Keratinocyte (primary cell): ENCODE results near the gene CDH12. TPM values are rescaled to one million over a fixed set of nuclear protein-coding genes. Genes with fewer than 3 reads are reported as not detected.

Source experiments
- DNase-seq: peaks from one replicate; pipeline ENCODE4 v3.0.0-alpha.2; 2011; ENCODE audit warnings: low read depth, missing footprints, low spot score
- FAIRE-seq: peaks from 2 replicates; lab custom pipeline; 2011; peaks lifted over from hg19 to GRCh38; lab: Jason Lieb, UNC
- H2AFZ ChIP-seq: 2 replicates; pipeline ENCODE4 v1.6.0; 2012; ENCODE audit warnings: low read length, control low read depth, inconsistent platforms; ENCODE audit not compliant: control insufficient read depth
- H3K27ac ChIP-seq: 2 replicates; pipeline ENCODE4 v1.5.1; 2011; ENCODE audit warnings: low read length; ENCODE audit not compliant: control insufficient read depth, insufficient read depth
- H3K27me3 ChIP-seq: 3 replicates; pipeline ENCODE4 v1.6.0; 2011; ENCODE audit warnings: low read length; ENCODE audit not compliant: control insufficient read depth, insufficient read depth; ENCODE audit errors: extremely low read depth
- H3K36me3 ChIP-seq, 2 experiments: 2 replicates in 1 of 2; 3 replicates in 1 of 2; pipeline ENCODE4 v1.5.1; 2011; ENCODE audit warnings: low read length in 2 of 2, mild to moderate bottlenecking in 1 of 2; ENCODE audit not compliant: control insufficient read depth in 2 of 2, insufficient read depth in 2 of 2; ENCODE audit errors: extremely low read depth in 1 of 2
- H3K4me1 ChIP-seq: 3 replicates; pipeline ENCODE4 v1.5.1; 2011; ENCODE audit warnings: low read length; ENCODE audit not compliant: control insufficient read depth, insufficient read depth; ENCODE audit errors: extremely low read depth
- H3K4me2 ChIP-seq: 3 replicates; pipeline ENCODE4 v1.6.0; 2011; ENCODE audit warnings: low read depth, low read length; ENCODE audit not compliant: control insufficient read depth, insufficient read depth; ENCODE audit errors: extremely low read depth
- H3K4me3 ChIP-seq, 3 experiments: fragments of 200-600 bp in 1 of 3; sonication (generic) in 1 of 3; 2 replicates in 2 of 3; 3 replicates in 1 of 3; pipeline ENCODE4 v1.5.1; 2011 to 2016; ENCODE audit warnings: low read length in 3 of 3, mild to moderate bottlenecking in 3 of 3, control low read depth in 2 of 3, inconsistent platforms in 1 of 3, low read depth in 1 of 3, mixed read lengths in 1 of 3, mixed run types in 1 of 3, moderate library complexity in 1 of 3; ENCODE audit not compliant: control insufficient read depth in 2 of 3, insufficient read depth in 2 of 3; ENCODE audit errors: extremely low read depth in 1 of 3
- H3K79me2 ChIP-seq: 2 replicates; pipeline ENCODE4 v1.6.0; 2012; ENCODE audit warnings: low read length; ENCODE audit not compliant: control insufficient read depth, insufficient read depth
- H3K9ac ChIP-seq: 3 replicates; pipeline ENCODE4 v1.6.0; 2011; ENCODE audit warnings: low read length; ENCODE audit not compliant: control insufficient read depth, insufficient read depth; ENCODE audit errors: extremely low read depth
- H3K9me1 ChIP-seq: 3 replicates; pipeline ENCODE4 v1.6.0; 2011; ENCODE audit warnings: low read length; ENCODE audit not compliant: control insufficient read depth, insufficient read depth; ENCODE audit errors: extremely low read depth
- H3K9me3 ChIP-seq: 2 replicates; pipeline ENCODE4 v1.5.1; 2012; ENCODE audit warnings: low read depth, low read length; ENCODE audit not compliant: control insufficient read depth
- H4K20me1 ChIP-seq: 3 replicates; pipeline ENCODE4 v1.6.0; 2011; ENCODE audit warnings: low read length; ENCODE audit not compliant: control insufficient read depth, insufficient read depth; ENCODE audit errors: extremely low read depth
- EZH2 ChIP-seq: IDR thresholded peaks from one replicate; pipeline ENCODE4 v1.6.1; 2012; ENCODE audit warnings: inconsistent platforms, mild to moderate bottlenecking, low read length, moderate library complexity
- dilution Hi-C: fragments of 300-500 bp; cut with MboI; formaldehyde crosslinking; loops from one replicate; pipeline ENCODE4 v1.7.0; 2020; ENCODE audit warnings: low sequenced_read_pairs; ENCODE audit not compliant: extremely low pct_ligation_motif_present
- polyA plus RNA-seq, 5 experiments: library from polyadenylated mRNA; depleted of rRNA in 3 of 5; stranded (reverse) in 3 of 5; stranded (forward) in 1 of 5; unstranded in 1 of 5; fragments of >200 nt; gene quantifications; 1 replicate in 1 of 5; 2 replicates in 3 of 5; 3 replicates in 1 of 5; pipeline versions ENCODE4 v1.2.1 to v1.2.3, GENCODE V29; 2011 to 2012; ENCODE audit warnings: missing spikeins in 2 of 5, low read depth in 1 of 5, low replicate concordance in 1 of 5
- TF ChIP-seq, protein P1 (sequence below), 3 experiments: IDR thresholded peaks in 1 of 3; conservative IDR thresholded peaks in 1 of 3; optimal IDR thresholded peaks in 1 of 3; 2 replicates in 2 of 3; 3 replicates in 1 of 3; pipeline versions ENCODE3 to v1.5.1; 2011; ENCODE audit warnings: low read length in 3 of 3, mild to moderate bottlenecking in 3 of 3, moderate library complexity in 2 of 3, control low read depth in 1 of 3, inconsistent platforms in 1 of 3; ENCODE audit not compliant: insufficient read depth in 2 of 3; ENCODE audit errors: extremely low read depth in 1 of 3

Gene CDH12
- polyA plus RNA-seq, 1 donor (not counting 4 experiments of a cell fraction or from before 2014, with no cell fraction given) = not detected

GRCh38 chr5:22757776-22758175 lies 95.4 kb downstream of the CDH12 start:
- Histone ChIP-seq H3K9ac (no peak overlapping the region), H3K4me2 (no peak overlapping the region), H3K27ac (no peak overlapping the region), H3K27me3 (no peaks in the 10 kb centered on the region), H2AFZ (no peak overlapping the region), H3K9me3 (no peaks in the 10 kb centered on the region), H3K4me3 (no peak overlapping the region), H4K20me1 (no peaks in the 10 kb centered on the region), H3K9me1 (no peaks in the 10 kb centered on the region), H3K4me1 (no peaks in the 10 kb centered on the region), H3K79me2 (no peaks in the 10 kb centered on the region), H3K36me3 (no peaks in the 10 kb centered on the region)
- DNase-seq (no peak), FAIRE-seq (no peak)
- dilution Hi-C loops = no loop called here
- TF ChIP-seq, protein P1, sequence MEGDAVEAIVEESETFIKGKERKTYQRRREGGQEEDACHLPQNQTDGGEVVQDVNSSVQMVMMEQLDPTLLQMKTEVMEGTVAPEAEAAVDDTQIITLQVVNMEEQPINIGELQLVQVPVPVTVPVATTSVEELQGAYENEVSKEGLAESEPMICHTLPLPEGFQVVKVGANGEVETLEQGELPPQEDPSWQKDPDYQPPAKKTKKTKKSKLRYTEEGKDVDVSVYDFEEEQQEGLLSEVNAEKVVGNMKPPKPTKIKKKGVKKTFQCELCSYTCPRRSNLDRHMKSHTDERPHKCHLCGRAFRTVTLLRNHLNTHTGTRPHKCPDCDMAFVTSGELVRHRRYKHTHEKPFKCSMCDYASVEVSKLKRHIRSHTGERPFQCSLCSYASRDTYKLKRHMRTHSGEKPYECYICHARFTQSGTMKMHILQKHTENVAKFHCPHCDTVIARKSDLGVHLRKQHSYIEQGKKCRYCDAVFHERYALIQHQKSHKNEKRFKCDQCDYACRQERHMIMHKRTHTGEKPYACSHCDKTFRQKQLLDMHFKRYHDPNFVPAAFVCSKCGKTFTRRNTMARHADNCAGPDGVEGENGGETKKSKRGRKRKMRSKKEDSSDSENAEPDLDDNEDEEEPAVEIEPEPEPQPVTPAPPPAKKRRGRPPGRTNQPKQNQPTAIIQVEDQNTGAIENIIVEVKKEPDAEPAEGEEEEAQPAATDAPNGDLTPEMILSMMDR (optimal IDR thresholded peaks at IDR 0.05 in 1 of 3, IDR thresholded peaks at IDR 0.05 in 1 of 3, conservative IDR thresholded peaks at IDR 0.05 in 1 of 3; ENCODE audit: extremely low read depth in 1 of 3, insufficient read depth in 2 of 3, low read length in 3 of 3) = no peak
- TF ChIP-seq EZH2 = no peak

GRCh38 chr5:22754155-22754554 lies 99.0 kb downstream of the CDH12 start:
- Histone ChIP-seq H3K79me2 (no peaks in the 10 kb centered on the region), H3K36me3 (no peaks in the 10 kb centered on the region), H3K4me2 (no peak overlapping the region), H4K20me1 (no peaks in the 10 kb centered on the region), H3K9ac (no peak overlapping the region), H3K27me3 (no peaks in the 10 kb centered on the region), H3K27ac (no peak overlapping the region), H3K4me3 (no peak overlapping the region), H3K9me1 (no peaks in the 10 kb centered on the region), H3K9me3 (no peaks in the 10 kb centered on the region), H3K4me1 (no peaks in the 10 kb centered on the region), H2AFZ (no peak overlapping the region)
- no peak for FAIRE-seq
- no peak for DNase-seq
- dilution Hi-C loops = no loop called here
- TF ChIP-seq, protein P1 (optimal IDR thresholded peaks at IDR 0.05 in 1 of 3, IDR thresholded peaks at IDR 0.05 in 1 of 3, conservative IDR thresholded peaks at IDR 0.05 in 1 of 3; ENCODE audit: extremely low read depth in 1 of 3, insufficient read depth in 2 of 3, low read length in 3 of 3) = no peak
- TF ChIP-seq EZH2 = no peak
